Measurements from ENCODE around the gene VPS13D.

The VPS13D gene

DNA sequence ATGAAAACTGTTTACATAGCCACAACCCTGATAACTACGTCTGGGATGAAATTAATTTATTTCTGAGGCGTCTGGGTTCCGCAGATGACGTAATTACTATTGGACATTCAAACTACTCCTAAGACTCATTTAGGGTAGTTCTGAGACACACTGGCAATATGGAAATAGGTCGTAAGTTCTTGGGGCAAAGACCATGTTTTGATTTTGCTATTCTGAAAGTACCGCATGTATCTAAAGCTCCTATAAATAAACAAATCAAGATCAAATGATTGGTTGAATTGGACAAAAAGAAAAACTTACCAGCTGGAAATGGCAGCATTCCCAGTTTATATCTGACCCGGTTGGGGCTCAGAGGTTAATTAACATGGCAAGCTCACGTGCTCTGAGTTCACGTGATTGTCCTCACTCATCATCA is 313.9 kb downstream of the VPS13D start:
- DNase-seq, result no peak

DNA sequence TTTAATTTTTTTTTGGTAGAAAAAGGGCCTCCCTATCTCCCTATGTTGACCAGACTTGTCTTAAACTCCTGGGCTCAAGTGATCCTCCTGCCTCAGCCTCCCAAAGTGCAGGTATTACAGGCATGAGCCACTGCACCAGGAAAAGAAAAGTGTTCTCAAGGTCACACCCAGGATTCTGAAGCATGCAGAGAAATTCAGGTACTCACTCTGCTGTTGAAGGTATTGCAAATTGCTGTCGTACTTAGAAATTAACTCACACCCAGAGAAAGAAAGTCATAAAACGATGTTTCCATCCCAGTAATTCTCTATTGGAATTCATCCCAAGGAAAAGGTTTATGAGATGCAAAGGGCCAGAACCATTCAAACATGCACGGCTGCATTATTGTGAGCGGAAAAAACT is 314.5 kb downstream of the VPS13D start:
- no peak for DNase-seq

DNA sequence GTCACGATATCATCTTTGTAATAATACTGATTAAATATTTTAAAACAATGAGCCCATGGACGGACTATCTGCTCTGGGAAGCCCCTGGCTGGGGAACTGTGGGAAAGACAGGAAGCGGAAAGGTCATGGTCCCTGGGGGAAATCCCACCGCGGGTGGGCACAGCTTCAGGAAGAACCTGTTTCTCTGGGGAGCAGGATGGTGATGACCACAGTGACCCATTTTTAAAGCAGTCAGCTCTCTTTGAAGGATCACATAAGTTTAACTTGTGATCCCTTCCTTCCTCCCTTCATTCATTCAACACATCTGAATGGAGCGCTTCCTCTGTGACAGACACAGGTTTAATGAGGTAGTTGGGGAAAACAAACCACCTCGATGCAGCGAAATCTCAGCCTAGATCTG is 315.2 kb downstream of the VPS13D start:
- DNase-seq, result no peak

DNA sequence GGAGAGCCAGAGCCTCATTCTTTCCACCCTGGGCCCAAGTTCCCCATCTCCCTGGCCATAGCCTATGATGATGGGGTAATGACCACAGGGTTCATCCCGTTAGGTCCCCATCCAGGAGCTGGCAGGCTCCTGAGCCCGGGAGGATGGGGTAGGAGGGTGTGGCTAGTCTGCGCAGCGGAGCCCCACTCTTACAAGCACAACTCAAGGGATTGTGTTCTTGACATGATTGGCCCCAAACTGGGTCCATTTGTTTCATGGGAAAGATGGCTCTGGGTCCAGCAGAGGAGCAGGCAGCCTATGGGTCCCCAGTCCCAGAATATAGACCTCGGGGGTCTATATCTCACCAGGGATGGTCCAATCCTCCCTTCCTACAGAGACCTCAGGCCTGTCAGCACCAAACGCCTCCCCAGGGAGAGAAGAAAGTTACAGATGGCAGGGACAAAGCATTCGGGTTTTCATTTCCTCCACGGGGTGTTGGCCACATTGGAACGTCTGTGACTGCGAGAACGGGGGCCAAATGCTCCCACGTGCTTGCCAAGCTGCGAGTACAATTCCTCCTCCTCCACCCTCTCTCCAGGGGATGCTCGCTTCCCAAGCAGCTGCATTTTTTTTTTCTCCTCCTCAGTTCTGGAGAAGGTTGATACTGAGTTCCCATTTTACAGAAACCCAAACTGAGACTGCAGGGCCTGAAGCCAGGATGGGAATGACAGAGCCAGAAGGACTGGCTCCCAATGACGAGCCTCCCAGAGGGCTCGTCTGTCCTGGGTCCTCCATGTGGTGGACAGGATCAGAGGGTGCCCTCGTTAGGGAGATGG is 317.1 kb downstream of the VPS13D start:
- no peak for DNase-seq

DNA sequence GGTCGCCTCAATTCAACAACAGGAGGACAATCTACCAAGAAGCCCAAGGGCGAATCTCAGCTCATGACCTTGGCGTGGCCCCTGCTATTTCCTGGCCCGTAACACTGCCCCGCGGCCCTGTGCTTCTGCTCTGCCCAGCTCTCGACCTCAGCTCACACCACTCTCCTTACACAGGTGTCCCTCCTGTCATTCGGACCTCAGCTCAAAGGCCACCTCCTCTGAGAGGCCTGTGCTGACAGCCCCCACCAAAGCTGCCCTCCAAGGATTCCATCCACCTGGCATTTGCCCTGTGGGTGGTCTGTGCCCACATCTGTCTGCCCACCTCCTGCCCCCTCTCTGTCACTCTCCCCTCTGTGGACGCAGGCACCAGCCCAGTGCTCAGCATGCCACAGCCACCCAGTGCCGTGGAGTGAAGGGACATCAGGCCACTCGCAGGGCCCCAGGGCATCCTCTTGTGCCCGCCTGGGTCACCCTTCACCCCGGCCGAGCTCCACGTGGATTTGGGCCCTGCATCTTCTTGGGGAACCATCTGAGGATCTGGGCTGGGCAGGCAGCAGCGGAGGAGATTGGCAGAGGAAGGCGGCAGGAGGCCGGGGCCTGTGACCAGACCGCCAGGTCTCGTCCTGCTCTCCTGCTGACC is 317.9 kb downstream of the VPS13D start:
- DNase-seq, result no peak

DNA sequence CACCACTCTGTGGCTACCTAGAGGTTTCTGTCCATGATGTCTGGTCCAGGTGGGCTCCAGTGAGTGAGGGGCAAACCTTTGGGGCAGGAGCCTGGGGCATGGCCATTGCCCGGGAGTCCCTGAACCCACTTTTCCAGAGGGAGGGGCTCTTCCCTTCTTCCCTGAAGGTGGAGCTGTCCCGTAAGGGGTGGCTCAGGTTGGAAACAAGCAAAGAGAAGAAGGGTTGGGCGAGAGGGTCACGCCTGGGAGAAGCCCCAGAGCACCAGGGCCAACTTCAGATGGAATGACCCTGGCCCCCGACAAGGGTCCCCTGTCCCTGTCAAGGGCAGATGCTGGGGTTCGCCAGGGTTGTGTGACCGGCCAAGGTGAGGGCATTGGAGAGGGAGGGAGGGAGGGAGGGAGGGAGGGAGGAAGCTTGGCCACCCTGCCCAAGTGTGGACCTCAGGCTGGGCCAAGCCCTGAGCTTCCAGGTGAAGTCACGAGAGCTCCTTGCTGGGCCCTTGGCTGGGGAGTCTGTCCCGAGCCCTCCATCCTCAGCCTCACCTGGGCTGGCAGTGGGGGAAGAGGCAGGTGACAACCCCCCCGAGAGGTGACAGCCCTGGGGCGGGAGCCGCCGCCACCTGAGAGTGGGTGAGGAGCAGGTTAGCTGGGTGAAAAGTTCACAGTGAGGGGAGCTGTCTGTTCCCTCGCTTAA is 318.6 kb downstream of the VPS13D start:
- no peak for DNase-seq

DNA sequence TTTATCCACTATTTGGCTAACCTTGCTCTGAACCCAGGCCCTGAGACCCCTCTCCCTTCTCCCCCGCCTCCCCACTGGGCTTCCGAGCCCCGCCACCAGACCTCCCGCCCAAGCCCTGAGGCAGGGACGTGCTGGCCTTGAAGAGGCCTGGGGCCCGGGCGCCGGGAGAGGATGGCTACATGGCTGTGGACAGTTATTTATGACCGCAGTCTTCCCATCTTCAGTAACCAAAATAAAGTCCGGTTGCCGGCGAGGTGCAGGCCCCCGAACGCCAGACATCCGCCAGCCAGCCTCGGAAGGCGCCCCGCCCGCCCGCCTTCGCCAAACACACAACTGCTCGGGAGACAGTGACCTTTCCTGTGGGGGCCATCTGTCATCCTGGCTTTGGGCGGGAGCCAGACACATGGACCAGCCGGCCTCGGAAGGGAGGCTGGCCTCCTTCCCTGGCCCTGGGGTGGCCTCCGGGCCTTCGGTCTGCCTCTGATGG is 319.2 kb downstream of the VPS13D start:
- no peak for DNase-seq

DNA sequence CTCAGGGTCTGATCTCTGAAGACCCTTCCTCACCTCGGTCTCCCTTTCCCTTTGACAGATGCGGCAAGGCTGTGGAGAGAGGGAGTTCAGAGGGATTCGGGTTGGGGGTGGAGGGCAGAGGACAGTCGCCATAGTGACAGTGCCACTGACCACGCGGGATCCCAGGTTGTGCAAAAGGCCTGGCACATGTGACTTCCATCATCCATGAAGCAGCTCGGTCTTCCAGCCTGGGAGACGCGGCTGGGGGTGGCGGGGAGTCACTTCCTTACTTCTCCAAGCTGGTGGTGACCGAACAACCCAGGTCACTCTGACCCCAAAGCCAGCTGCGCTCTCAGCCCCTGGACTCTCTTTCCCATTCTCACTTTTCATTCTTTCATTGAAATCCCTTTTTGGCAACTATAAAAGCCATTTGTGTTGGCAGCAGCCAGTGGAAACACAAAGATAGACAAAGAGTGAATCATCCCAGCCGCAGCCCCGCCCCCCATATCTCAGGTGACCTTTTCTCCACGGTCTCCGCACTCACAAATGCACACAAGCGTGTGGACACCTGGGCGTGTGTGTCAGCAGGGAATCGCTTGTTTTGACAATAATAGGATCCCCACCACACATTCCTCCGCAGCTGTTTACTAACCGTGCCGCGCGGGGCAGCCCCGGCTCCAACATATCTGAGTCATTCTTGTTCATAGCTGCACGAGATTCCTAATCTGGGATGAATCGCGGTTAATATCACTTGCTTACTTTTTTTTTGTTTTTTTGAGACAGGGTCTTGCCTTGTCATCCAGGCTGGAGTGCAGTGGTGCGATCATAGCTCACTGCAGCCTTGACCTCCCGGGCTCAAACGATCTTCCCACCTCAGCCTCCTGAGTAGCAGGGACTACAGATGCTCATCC is 319.9 kb downstream of the VPS13D start:
- DNase-seq, result no peak

DNA sequence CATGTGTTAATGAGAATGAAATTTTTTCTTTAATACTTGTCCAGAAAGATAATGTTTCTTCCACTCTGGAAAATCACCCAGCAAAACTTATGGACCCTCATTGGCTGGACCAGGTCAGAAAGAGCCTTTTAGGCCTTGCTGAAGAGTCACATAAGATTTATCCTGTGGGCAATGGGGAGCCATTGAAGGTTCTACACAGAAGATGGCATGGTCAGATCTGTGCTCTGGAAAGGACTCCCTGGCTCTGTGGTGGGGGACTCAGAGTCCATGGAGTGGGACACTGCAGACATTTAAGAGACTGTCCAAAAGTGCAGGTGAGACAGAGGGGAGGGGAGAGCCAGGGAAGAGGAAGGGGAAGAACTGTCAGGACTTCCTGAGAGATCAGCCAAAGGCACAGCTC is 321.8 kb downstream of the VPS13D start:
- DNase-seq, result no peak

DNA sequence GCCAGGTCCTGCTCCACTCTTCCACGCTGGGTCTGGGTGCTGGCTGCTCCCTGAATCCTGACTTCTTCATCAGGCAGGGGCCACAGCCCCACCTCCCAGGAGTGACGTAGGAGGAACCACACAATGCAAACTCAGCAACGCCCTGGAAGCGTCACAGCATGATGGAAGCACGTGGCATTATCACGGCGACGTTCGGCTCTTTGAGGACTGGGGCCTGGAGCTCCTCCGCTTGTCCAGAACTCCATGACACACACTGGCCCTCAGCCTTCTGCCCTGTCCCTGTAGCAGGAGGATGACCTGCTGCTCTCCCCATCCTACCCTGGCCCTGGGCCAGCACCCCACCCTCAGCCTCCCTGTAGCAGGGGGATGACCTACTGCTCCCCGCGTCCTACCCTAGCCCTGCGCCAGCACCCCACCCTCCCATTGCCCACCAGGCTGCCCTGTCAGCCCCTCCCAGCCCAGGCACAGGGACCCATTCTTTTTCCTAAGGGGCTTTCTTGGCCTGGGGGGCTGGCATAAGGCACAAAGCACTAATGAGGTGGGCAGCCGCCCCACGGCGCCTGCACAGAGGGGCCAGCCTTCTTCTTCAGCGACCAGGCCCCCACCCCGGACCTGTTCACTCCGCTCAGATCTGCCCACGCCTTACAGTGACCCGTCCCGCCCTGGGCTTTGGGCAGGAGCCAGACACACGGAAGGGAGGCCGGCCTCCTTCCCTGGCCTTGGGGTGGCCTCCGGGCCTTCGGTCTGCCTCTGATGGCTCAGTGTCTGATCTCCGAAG is 322.5 kb downstream of the VPS13D start:
- DNase-seq, result no peak

DNA sequence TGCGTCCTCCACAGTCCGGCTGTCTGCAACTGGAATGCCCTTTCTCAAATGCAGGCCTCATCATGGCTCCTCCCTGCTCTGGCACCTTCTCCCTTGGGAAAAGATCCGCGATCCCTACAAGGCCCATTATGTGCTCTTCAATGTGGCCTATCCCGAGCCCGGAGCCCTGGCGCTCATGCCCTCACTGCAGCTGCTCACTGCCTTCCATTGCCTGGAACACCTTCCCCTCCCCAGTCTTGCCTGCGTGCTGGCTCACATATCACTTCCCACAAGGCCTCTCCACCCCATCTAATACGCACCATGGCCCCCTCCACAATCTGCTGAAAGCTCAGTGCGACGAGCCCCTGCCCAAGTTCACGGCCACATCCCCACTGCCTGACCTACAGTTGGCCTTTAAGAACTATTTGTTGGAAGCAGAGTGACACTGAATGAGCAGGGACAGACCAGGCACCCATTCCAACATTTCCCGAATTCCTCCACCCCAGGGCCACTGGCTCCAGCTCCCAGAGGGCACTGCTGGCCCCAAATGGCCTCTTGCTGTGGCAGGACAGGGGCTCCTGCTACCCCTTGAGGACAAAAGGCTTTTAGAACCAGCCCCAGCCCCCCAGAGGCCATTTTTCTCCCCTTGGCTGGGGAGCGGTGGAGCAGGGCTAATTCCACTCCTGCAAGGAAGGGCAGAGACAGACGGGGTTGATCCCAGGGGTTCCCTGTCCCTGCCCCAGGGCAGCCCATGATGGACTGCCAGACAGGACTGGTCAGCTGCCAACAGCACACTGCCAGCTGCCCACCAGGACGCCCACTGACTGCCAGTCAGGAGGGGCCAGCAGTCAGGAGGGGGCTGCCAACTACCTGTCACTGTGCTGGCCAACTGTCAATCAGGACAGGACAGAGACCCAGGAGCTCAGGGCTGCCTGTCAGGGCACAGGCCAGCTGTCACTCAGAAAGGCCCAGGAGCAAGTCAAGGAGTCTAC is 323.4 kb downstream of the VPS13D start:
- no peak for DNase-seq

DNA sequence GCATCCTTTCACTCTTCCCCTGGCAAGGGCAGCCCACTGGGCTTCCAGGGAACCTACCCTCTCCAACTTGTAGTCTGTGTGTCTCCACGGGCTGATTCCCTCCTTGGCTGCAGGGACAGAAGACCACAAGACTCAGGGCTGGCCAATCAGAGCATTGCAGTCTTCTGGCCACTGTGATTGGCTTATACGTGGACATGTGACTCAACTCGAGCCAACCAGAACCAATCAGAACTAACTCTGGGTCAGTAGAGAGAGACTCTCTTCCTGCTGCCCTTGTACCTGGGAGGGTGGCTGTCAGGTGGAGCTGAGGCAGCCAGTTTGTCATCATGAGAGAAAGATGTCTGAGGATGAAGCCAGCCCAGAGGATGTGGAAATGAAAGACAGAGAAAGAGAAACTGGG is 324.1 kb downstream of the VPS13D start:
- DNase-seq, result no peak

DNA sequence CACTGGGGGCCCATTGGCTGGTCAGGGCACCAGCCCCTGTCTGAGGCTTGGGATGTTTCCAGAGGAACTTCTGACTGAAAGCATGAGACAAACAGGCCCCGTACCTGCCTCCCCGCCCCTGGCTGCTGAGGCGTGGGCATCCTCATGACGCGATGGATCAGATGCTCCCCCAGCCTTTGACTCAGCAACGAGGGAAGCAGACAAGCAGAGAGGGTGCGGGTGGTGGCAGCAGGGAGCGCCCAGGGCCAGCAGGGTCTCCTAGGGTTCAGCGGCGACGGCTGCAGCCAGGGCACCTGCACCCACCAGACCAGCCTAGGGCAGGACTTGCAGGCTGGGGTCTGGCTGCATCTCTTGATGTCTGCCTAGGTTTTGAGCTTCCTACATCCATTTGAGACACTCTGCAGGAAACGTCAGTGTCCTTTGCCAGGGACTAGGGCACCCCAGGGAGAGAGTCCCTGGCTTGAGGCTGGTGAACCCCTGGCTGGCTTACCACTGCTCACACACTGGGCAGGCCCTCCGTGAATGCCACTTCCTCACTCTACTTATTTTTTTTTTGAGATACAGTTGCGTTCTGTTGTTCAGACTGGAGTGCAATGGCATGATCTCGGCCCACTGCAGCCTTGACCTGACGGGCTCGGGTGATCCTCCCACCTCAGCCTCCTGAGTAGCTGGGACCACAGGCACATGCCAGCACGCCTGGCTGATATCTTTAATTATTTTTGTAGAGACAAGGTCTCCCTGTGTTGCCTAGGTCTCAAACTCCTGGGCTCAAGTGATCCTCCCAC is 324.9 kb downstream of the VPS13D start:
- no peak for DNase-seq

DNA sequence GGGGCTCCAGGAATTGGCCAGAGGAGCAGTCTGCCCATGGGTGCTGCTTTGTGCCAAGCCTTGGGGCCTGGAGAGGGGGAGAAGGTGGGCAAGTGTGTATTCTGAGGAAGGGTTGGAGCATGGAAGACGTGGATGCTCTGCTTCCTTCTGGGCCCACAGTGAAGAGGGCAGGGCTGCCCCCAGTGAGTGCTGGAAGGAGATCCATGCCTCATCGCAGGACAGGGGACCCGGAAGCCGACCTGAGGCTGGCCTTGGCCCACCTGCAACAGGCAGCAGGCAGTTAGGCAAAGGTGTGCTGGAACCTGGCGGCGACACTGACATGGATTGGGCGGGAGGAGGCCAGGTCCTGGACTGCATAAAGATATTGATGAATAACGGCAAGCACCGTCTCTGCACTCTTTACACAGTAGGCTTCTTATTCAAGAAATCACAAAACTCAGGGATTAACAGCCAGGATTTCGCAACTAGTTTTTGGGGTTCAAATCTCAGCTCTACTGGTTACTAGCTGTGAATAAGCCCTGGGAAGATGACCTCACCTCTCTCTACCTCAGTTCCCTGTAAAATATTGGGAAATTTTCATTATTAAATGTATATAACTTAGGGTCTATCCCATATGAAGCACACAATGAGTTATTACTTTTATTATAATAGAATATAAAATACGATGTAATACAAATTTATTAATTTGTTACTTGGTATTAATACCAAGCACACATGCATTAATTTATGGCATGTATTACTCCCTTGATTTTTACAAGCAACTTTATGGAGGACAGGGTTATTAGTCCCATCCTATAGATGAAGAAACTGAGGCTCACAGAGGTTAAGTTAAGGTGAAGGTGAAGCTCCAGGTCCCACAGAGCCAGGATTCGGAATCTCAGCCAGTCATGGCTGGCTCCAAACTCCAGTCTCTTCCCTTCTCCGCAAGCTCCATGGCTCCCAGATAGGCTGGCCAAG is 325.9 kb downstream of the VPS13D start:
- no peak for DNase-seq

DNA sequence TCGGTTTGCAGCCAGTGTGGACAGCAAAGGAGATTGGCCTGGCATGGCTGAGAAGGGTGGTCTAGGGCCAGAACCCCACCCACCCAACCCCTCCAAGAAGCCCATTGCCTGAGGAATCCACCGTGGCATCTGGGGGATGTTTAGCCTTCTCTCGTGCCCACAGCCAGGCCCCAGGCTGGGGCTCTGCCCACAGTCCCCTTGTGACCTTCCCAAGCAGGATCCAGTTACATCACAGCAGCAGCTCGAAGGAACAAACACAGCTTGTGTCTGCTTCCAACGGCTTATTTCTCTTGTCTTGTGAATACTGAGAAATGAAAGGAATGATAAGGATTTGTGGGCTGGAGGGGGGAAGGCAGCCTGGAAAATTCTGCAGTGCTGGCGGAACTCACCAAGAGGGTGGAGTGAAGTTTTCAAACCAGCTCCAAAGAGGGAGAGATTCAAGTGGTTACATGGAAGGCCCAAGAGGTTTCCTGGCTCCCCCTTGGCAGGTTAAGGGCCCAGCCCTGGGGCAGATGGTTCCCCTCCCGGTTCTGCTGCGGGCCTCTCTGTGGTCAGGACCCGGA is 326.6 kb downstream of the VPS13D start:
- DNase-seq, result no peak

DNA sequence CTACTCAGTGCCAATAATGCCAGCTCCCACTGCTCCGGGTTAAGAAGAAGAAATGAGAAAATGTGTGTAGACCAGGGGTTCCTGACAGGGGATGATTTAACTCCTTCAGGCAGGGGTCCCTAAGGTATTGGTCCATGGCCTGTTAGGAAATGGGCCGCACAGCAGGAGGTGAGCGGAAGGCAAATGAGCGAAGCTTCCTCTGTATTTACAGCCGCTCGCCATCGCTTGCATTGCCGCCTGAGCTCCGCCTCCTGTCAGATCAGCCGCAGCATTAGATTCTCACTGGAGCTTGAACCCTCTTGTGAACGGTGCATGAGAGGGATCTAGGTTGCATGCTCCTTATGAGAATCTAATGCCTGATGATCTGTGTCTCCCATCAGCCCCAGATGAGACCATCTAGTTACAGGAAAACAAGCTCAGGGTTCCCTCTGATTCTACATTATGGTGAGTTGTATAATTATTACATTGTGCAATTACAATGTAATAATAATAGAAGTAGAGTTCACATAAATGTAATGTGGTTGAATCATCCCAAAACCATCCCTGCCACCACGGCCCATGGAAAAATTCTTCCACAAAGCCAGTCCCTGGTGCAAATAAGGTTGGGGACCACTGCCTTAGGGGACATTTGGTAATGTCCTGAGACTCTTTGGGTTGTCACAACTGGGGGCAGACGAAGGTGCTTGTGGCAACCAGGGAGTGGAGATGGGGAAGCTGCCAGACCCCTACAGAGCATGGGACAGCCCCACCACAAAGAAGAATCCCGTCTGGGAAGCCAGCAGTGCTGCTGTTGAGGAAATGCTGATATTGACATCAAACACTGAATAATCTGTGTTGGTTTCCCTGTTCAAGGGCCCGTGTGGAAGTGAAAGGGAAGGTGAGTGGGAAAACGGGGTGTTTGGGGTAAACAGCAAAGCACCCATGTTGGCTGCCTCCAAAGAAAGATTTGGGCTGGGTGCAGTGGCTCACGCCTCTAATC is 327.4 kb downstream of the VPS13D start:
- DNase-seq, result no peak

DNA sequence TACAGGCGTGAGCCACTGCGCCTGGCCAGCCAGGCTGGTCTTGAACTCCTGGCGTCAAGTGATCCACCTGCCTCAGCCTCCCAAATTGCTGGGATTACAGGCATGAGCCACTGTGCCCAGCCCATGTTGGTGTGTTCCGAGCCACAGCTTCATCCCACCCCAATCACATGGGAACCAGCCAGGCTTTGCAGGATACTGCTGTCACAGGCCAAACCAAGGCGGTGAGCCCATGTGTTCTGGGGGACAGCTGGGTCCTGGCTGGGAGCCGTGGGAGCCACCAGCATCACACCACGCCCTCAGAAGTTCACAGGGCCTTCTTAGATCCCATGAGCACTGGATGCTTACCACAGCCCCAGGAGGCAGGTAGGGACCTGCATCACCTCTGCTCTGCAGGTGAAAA is 331.3 kb downstream of the VPS13D start:
- no peak for DNase-seq
